Liver (tissue), 9 donors: Measurements from ENCODE around the gene GABRB1. TPM values are rescaled to one million over a fixed set of nuclear protein-coding genes. Genes with fewer than 3 reads are reported as not detected.

ENCODE experiments used
- DNase-seq: peaks from one replicate; pipeline ENCODE4 v3.0.0-alpha.2; 2017; ENCODE audit warnings: low spot score
- H3K27ac ChIP-seq, 2 donors: one replicate each; pipeline ENCODE4 v1.7.0; 2013; ENCODE audit warnings: inconsistent platforms in 2 of 2, low read length in 2 of 2, control low read depth in 1 of 2, low read depth in 1 of 2, mild to moderate bottlenecking in 1 of 2
- H3K27me3 ChIP-seq, 4 donors: one replicate each; pipeline versions ENCODE4 v1.6.1 to v1.7.0; 2013; ENCODE audit warnings: low read length in 3 of 4, inconsistent platforms in 1 of 4, mild to moderate bottlenecking in 1 of 4, moderate library complexity in 1 of 4; ENCODE audit not compliant: control insufficient read depth in 4 of 4, insufficient read depth in 4 of 4
- H3K36me3 ChIP-seq, 4 donors: one replicate each; pipeline versions ENCODE4 v1.6.1 to v1.7.0; 2013; ENCODE audit warnings: low read length in 3 of 4, mild to moderate bottlenecking in 3 of 4, low read depth in 1 of 4, moderate library complexity in 1 of 4; ENCODE audit not compliant: control insufficient read depth in 4 of 4, insufficient read depth in 3 of 4
- H3K4me1 ChIP-seq, 4 donors: one replicate each; pipeline versions ENCODE4 v1.6.1 to v1.7.0; 2013; ENCODE audit warnings: low read length in 3 of 4, mild to moderate bottlenecking in 3 of 4, moderate library complexity in 1 of 4; ENCODE audit not compliant: control insufficient read depth in 4 of 4, insufficient read depth in 4 of 4
- H3K4me3 ChIP-seq, 3 donors: one replicate each; pipeline versions ENCODE4 v1.6.1 to v1.7.0; 2013; ENCODE audit warnings: low read length in 3 of 3, control low read depth in 1 of 3, low read depth in 1 of 3, mild to moderate bottlenecking in 1 of 3
- H3K9ac ChIP-seq, 2 donors: one replicate each; pipeline ENCODE4 v1.7.0; 2013; ENCODE audit warnings: low read length in 2 of 2, mild to moderate bottlenecking in 2 of 2, moderate library complexity in 2 of 2, control low read depth in 1 of 2, low read depth in 1 of 2
- H3K9me3 ChIP-seq, 4 donors: one replicate each; pipeline versions ENCODE4 v1.6.1 to v1.7.0; 2013; ENCODE audit warnings: low read length in 3 of 4; ENCODE audit not compliant: control insufficient read depth in 4 of 4
- ATF3 ChIP-seq: IDR thresholded peaks from 2 replicates; pipeline ENCODE4 v1.6.1; 2016; ENCODE audit warnings: antibody characterized with exemption
- CTCF ChIP-seq: fragments of 150-350 bp; IDR thresholded peaks from 2 replicates; pipeline ENCODE4 v1.5.1; 2017; ENCODE audit warnings: improper control_type of control experiment, low read depth, low read length; ENCODE audit not compliant: missing input control
- EGR1 ChIP-seq, 2 donors: IDR thresholded peaks; 2 replicates each; pipeline ENCODE4 v1.6.1; 2016 to 2018; ENCODE audit warnings: antibody characterized with exemption in 2 of 2, low read depth in 2 of 2
- FOXA1 ChIP-seq: IDR thresholded peaks from 2 replicates; pipeline ENCODE4 v1.6.1; 2016; ENCODE audit warnings: antibody characterized with exemption
- FOXA2 ChIP-seq: IDR thresholded peaks from 2 replicates; pipeline ENCODE4 v1.6.1; 2016; ENCODE audit warnings: antibody characterized with exemption
- GABPA ChIP-seq, 2 donors: IDR thresholded peaks in 1 of 2; conservative IDR thresholded peaks in 1 of 2; 2 replicates each; pipeline ENCODE4 v1.6.1; 2016; ENCODE audit warnings: antibody characterized with exemption in 2 of 2, mild to moderate bottlenecking in 1 of 2, moderate library complexity in 1 of 2
- HNF4A ChIP-seq, 2 donors: conservative IDR thresholded peaks; 2 replicates each; pipeline ENCODE4 v1.6.1; 2016; ENCODE audit warnings: antibody characterized with exemption in 2 of 2, mild to moderate bottlenecking in 2 of 2
- HNF4G ChIP-seq: IDR thresholded peaks from 2 replicates; pipeline ENCODE4 v1.6.1; 2016; ENCODE audit warnings: antibody characterized with exemption
- JUND ChIP-seq, 2 donors: IDR thresholded peaks; 2 replicates each; pipeline ENCODE4 v1.6.1; 2016; ENCODE audit warnings: antibody characterized with exemption in 2 of 2
- MAX ChIP-seq: IDR thresholded peaks from 2 replicates; pipeline ENCODE4 v1.6.1; 2016; ENCODE audit warnings: antibody characterized with exemption
- NR2F2 ChIP-seq: IDR thresholded peaks from 2 replicates; pipeline ENCODE4 v1.6.1; 2016; ENCODE audit warnings: antibody characterized with exemption
- RAD21 ChIP-seq, 2 donors: IDR thresholded peaks; 2 replicates each; pipeline ENCODE4 v1.6.1; 2016; ENCODE audit warnings: antibody characterized with exemption in 2 of 2, mild to moderate bottlenecking in 2 of 2
- REST ChIP-seq: IDR thresholded peaks from 2 replicates; pipeline ENCODE4 v1.6.1; 2016; ENCODE audit warnings: antibody characterized with exemption, mild to moderate bottlenecking
- RXRA ChIP-seq, 2 donors: IDR thresholded peaks; 2 replicates each; pipeline ENCODE4 v1.6.1; 2017 to 2018; ENCODE audit warnings: antibody characterized with exemption in 2 of 2, mild to moderate bottlenecking in 1 of 2
- SP1 ChIP-seq: IDR thresholded peaks from 2 replicates; pipeline ENCODE4 v1.6.1; 2018; ENCODE audit warnings: antibody characterized with exemption, mild to moderate bottlenecking
- TAF1 ChIP-seq: conservative IDR thresholded peaks from 2 replicates; pipeline ENCODE4 v1.6.1; 2016; ENCODE audit warnings: antibody characterized with exemption, mild to moderate bottlenecking
- YY1 ChIP-seq: IDR thresholded peaks from 2 replicates; pipeline ENCODE4 v1.6.1; 2016; ENCODE audit warnings: antibody characterized with exemption, mild to moderate bottlenecking
- ZBTB33 ChIP-seq: IDR thresholded peaks from 2 replicates; pipeline ENCODE4 v1.6.1; 2016; ENCODE audit warnings: antibody characterized with exemption
- WGBS: extraction: QIAGEN DNeasy Blood & Tissue Kit; methylation state at CpG from one replicate; pipeline ENCODE4 v1.1.7; 2013; 5-methylcytosine and 5-hydroxymethylcytosine counted together
- polyA plus RNA-seq, 2 donors: library from polyadenylated mRNA; stranded (reverse) in 1 of 2; unstranded in 1 of 2; fragments of 200-250 nt in 1 of 2; fragments of >200 nt in 1 of 2; fragmentation: Nextera tagmentation in 1 of 2; extraction: Ambion mirVana in 1 of 2; gene quantifications; one replicate each; pipeline versions ENCODE4 v1.2.1 to v1.2.3, GENCODE V29; 2013 to 2015
- total RNA-seq, 2 donors: library from RNA; depleted of rRNA; stranded (reverse); fragments of >200 nt; gene quantifications; one replicate each; pipeline ENCODE4 v1.2.3, GENCODE V29; 2014
- donor health status: healthy.
- donor health status: healthy.
- donor health status: healthy.
- donor health status: healthy.
- donor health status: healthy.

The GABRB1 gene
- total and polyA plus RNA-seq, 4 donors, result 0.17 to 1.3 TPM; not detected in 2

GRCh38 chr4:47061435-47061834 is 30.1 kb downstream of the GABRB1 start:
- H3K4me1 ChIP-seq, result no peaks in the 10 kb centered on the region
- no peak overlapping the region for H3K27ac ChIP-seq
- TF ChIP-seq CTCF (no peak), FOXA1 (no peak), ATF3 (no peak), ZBTB33 (no peak), EGR1 (IDR thresholded peaks at IDR 0.05; ENCODE audit: low read depth in 2 of 2) (no peak), MAX (no peak), TAF1 (no peak), JUND (IDR thresholded peaks at IDR 0.05) (no peak), HNF4A (conservative IDR thresholded peaks at IDR 0.05) (no peak), RAD21 (IDR thresholded peaks at IDR 0.05) (no peak)
- H3K36me3 ChIP-seq, result no peaks in the 10 kb centered on the region
- no peaks in the 10 kb centered on the region for H3K9me3 ChIP-seq
- DNase-seq, result no peak
- no peak overlapping the region for H3K9ac ChIP-seq
- H3K4me3 ChIP-seq, result no peak overlapping the region
- 70% methylated on average over 3 of the region's 3 CpGs for WGBS
- no peaks in the 10 kb centered on the region for H3K27me3 ChIP-seq

- H3K36me3 ChIP-seq, result no peaks in the 10 kb centered on the region
- H3K27ac ChIP-seq, result no peak overlapping the region
- H3K4me1 ChIP-seq, result no peaks in the 10 kb centered on the region
- no peaks in the 10 kb centered on the region for H3K9me3 ChIP-seq
- H3K9ac ChIP-seq, result no peak overlapping the region
- H3K27me3 ChIP-seq, result no peaks in the 10 kb centered on the region
- WGBS, result 85% methylated on average over 2 of the region's 2 CpGs
- no peak for DNase-seq
- H3K4me3 ChIP-seq, result no peak overlapping the region
- TF ChIP-seq SP1 (no peak), NR2F2 (no peak), REST (no peak), EGR1 (IDR thresholded peaks at IDR 0.05; ENCODE audit: low read depth in 2 of 2) (no peak), RXRA (IDR thresholded peaks at IDR 0.05) (no peak), MAX (no peak), HNF4G (no peak), GABPA (IDR thresholded peaks at IDR 0.05 in 1 of 2, conservative IDR thresholded peaks at IDR 0.05 in 1 of 2) (no peak), ATF3 (no peak), FOXA1 (no peak), CTCF (no peak), FOXA2 (no peak), YY1 (no peak), HNF4A (conservative IDR thresholded peaks at IDR 0.05) (no peak), JUND (IDR thresholded peaks at IDR 0.05) (no peak)
Observed at GRCh38 chr4:47065051-47065481, 33.7 kb downstream of the GABRB1 start.
